Suprapubic skin (tissue), 4 donors: ENCODE measurements around the gene SLC6A4. TPM values are rescaled to one million over a fixed set of nuclear protein-coding genes. Genes with fewer than 3 reads are reported as not detected.

ENCODE experiments used
- DNase-seq, 2 donors: peaks; one replicate each; pipeline ENCODE4 v3.0.0-alpha.2; 2019; ENCODE audit warnings: low spot score in 2 of 2
- H3K27ac ChIP-seq: fragments of 200-600 bp; sonication (generic); one replicate; pipeline ENCODE4 v1.5.1; 2019
- H3K27me3 ChIP-seq: fragments of 200-600 bp; sonication (generic); one replicate; pipeline ENCODE4 v1.5.1; 2019
- H3K36me3 ChIP-seq: fragments of 200-600 bp; sonication (generic); one replicate; pipeline ENCODE4 v1.5.1; 2019
- H3K4me1 ChIP-seq: fragments of 200-600 bp; sonication (generic); one replicate; pipeline ENCODE4 v1.5.1; 2019
- H3K4me3 ChIP-seq: fragments of 200-600 bp; sonication (generic); one replicate; pipeline ENCODE4 v1.5.1; 2019; ENCODE audit warnings: mild to moderate bottlenecking
- H3K9me3 ChIP-seq: fragments of 200-600 bp; sonication (generic); one replicate; pipeline ENCODE4 v1.5.1; 2019
- EP300 ChIP-seq: sonication (generic); formaldehyde crosslinking; IDR thresholded peaks from one replicate; pipeline ENCODE4 v1.6.1; 2017; ENCODE audit warnings: antibody characterized with exemption
- POLR2A ChIP-seq, 2 donors: fragments of 450-650 bp; IDR thresholded peaks; one replicate each; pipeline ENCODE4 v1.6.1; 2017; ENCODE audit warnings: antibody characterized with exemption in 2 of 2, mild to moderate bottlenecking in 2 of 2, moderate library complexity in 2 of 2
- POLR2AphosphoS5 ChIP-seq, 3 donors: sonication (generic); formaldehyde crosslinking; IDR thresholded peaks; one replicate each; pipeline ENCODE4 v1.6.1; 2017; ENCODE audit warnings: antibody characterized with exemption in 3 of 3
- WGBS: methylation state at CpG from one replicate; pipeline ENCODE4 v1.1.5; 2018; 5-methylcytosine and 5-hydroxymethylcytosine counted together
- total RNA-seq, 4 donors: library from RNA; depleted of rRNA; stranded (reverse); fragments of >200 nt; gene quantifications; one replicate each; pipeline ENCODE4 v1.1.0, GENCODE V29; 2016
- TF ChIP-seq, protein P1 (sequence below), 2 donors: fragments of 200-600 bp in 1 of 2; fragments of 450-650 bp in 1 of 2; sonication (generic) in 1 of 2; IDR thresholded peaks; one replicate each; pipeline ENCODE4 v1.5.1; 2016 to 2019; ENCODE audit warnings: antibody characterized with exemption in 2 of 2, mild to moderate bottlenecking in 1 of 2, moderate library complexity in 1 of 2

Gene SLC6A4
- total RNA-seq, 4 donors from 2014 or later, result 0.42 to 1.6 (median 0.69) TPM

GRCh38 chr17:30160419-30161172, 74.9 kb downstream of the SLC6A4 start:
- H3K36me3 ChIP-seq, result no peaks in the 10 kb centered on the region
- no peak for TF ChIP-seq POLR2A (IDR thresholded peaks at IDR 0.05)
- TF ChIP-seq POLR2AphosphoS5 (IDR thresholded peaks at IDR 0.05), result no peak
- TF ChIP-seq EP300, result no peak
- TF ChIP-seq, protein P1, sequence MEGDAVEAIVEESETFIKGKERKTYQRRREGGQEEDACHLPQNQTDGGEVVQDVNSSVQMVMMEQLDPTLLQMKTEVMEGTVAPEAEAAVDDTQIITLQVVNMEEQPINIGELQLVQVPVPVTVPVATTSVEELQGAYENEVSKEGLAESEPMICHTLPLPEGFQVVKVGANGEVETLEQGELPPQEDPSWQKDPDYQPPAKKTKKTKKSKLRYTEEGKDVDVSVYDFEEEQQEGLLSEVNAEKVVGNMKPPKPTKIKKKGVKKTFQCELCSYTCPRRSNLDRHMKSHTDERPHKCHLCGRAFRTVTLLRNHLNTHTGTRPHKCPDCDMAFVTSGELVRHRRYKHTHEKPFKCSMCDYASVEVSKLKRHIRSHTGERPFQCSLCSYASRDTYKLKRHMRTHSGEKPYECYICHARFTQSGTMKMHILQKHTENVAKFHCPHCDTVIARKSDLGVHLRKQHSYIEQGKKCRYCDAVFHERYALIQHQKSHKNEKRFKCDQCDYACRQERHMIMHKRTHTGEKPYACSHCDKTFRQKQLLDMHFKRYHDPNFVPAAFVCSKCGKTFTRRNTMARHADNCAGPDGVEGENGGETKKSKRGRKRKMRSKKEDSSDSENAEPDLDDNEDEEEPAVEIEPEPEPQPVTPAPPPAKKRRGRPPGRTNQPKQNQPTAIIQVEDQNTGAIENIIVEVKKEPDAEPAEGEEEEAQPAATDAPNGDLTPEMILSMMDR (IDR thresholded peaks at IDR 0.05), result no peak
- H3K27me3 ChIP-seq, result no peaks in the 10 kb centered on the region
- H3K9me3 ChIP-seq, result no peaks in the 10 kb centered on the region
- DNase-seq, result no peak
- H3K4me1 ChIP-seq, result no peaks in the 10 kb centered on the region
- no peak overlapping the region for H3K4me3 ChIP-seq
- no peak overlapping the region for H3K27ac ChIP-seq
- WGBS, result 96% methylated on average over 3 of the region's 3 CpGs

DNA sequence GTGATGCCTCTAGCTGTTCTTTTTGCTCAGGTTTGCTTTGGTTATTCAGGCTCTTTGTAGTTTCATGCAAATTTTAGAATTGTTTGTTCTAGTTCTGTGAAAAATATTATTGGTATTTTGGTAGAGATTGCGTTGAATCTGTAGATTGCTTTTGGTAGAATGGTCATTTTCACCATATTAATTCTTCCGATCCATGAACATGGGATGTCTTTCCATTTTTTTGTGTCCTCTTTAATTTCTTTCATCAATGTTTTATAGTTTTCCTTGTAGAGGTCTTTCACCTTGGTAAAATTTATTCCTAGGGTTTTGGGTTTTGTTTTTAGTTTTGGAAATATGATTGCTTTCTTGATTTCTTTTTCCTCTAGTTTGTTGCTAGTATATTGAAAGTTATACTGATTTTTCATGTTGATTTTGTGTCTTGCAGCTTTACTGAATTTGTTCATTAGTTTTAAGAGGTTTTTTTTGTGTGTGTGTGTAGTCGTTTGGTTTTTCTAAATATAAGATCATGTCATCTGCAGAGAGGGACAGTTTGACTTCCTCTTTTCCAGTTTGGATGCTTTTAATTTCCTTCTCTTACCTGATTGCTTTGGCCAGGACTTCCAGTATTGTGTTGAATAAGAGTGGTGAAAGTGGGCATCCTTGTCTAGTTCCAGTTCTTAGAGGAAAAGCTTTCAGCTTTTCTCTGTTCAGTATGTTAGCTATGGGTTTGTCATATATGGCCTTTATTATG, 76.4 kb downstream of the SLC6A4 start:
- no peak overlapping the region for H3K27ac ChIP-seq
- DNase-seq, result no peak
- no peaks in the 10 kb centered on the region for H3K9me3 ChIP-seq
- no peaks in the 10 kb centered on the region for H3K36me3 ChIP-seq
- H3K4me1 ChIP-seq, result no peaks in the 10 kb centered on the region
- TF ChIP-seq POLR2AphosphoS5 (IDR thresholded peaks at IDR 0.05), result no peak
- TF ChIP-seq EP300, result no peak
- no peak for TF ChIP-seq POLR2A (IDR thresholded peaks at IDR 0.05)
- TF ChIP-seq, protein P1 (IDR thresholded peaks at IDR 0.05), result no peak
- 93% methylated on average over 3 of the region's 3 CpGs for WGBS
- no peaks in the 10 kb centered on the region for H3K27me3 ChIP-seq
- H3K4me3 ChIP-seq, result no peak overlapping the region

DNA sequence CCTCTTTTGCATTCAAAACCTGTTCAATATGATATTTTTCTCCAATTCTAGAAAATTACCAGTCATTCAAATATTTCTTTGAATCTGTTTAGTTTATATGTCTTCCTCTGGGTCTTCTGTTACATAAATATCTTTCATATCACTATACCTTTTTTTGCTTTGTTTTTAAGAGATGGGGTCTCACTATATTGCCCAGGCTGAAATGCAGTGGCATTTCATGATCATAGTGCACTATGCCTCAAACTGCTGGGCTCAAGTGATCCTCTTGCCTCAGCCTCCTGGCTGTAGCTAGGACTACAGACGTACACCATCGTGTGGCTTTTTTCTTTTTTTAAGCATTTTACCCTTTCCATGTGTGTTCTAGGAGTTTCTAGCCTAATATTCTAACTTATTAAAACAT, 80.1 kb downstream of the SLC6A4 start:
- DNase-seq, result no peak
- Histone ChIP-seq H3K36me3 (no peaks in the 10 kb centered on the region), H3K4me3 (no peak overlapping the region), H3K27ac (no peak overlapping the region), H3K27me3 (no peaks in the 10 kb centered on the region), H3K4me1 (no peaks in the 10 kb centered on the region), H3K9me3 (no peaks in the 10 kb centered on the region)
- 98% methylated on average over 2 of the region's 2 CpGs for WGBS
- TF ChIP-seq EP300 (no peak), POLR2A (IDR thresholded peaks at IDR 0.05) (no peak), POLR2AphosphoS5 (IDR thresholded peaks at IDR 0.05) (no peak)
- TF ChIP-seq, protein P1 (IDR thresholded peaks at IDR 0.05), result no peak

GRCh38 chr17:30153463-30153862, 82.0 kb downstream of the SLC6A4 start:
- Histone ChIP-seq H3K27ac (no peak overlapping the region), H3K9me3 (no peaks in the 10 kb centered on the region), H3K4me3 (no peak overlapping the region), H3K36me3 (no peaks in the 10 kb centered on the region), H3K27me3 (no peaks in the 10 kb centered on the region), H3K4me1 (peaks cover 4% of the 10 kb centered on the region)
- no peak for TF ChIP-seq EP300
- TF ChIP-seq POLR2A (IDR thresholded peaks at IDR 0.05), result no peak
- TF ChIP-seq POLR2AphosphoS5 (IDR thresholded peaks at IDR 0.05), result no peak
- TF ChIP-seq, protein P1 (IDR thresholded peaks at IDR 0.05), result no peak
- DNase-seq, result no peak

GRCh38 chr17:30151471-30151870, 84.0 kb downstream of the SLC6A4 start:
- Histone ChIP-seq H3K27ac (no peak overlapping the region), H3K36me3 (no peaks in the 10 kb centered on the region), H3K9me3 (no peaks in the 10 kb centered on the region), H3K4me1 (peaks cover 9% of the 10 kb centered on the region), H3K27me3 (no peaks in the 10 kb centered on the region), H3K4me3 (no peak overlapping the region)
- TF ChIP-seq, protein P1 (IDR thresholded peaks at IDR 0.05), result no peak
- TF ChIP-seq POLR2A (IDR thresholded peaks at IDR 0.05), result no peak
- TF ChIP-seq EP300, result no peak
- TF ChIP-seq POLR2AphosphoS5 (IDR thresholded peaks at IDR 0.05), result no peak
- 82% methylated on average over 4 of the region's 4 CpGs for WGBS
- DNase-seq, result no peak
